Esophagus muscularis mucosa (tissue), 4 donors: ENCODE data around the gene PGAP3. TPM values are rescaled to one million over a fixed set of nuclear protein-coding genes. Genes with fewer than 3 reads are reported as not detected.

Experiments used
- DNase-seq: peaks from one replicate; pipeline ENCODE4 v3.0.0-alpha.2; 2017; ENCODE audit errors: extremely low spot score
- H3K27ac ChIP-seq, 4 donors: fragments of 200-600 bp; sonication (generic); replicated peaks in 1 of 4; 1 replicate in 3 of 4; 2 replicates in 1 of 4; pipeline ENCODE4 v1.5.1; 2016 to 2019; ENCODE audit warnings: mild to moderate bottlenecking in 1 of 4
- H3K27me3 ChIP-seq, 4 donors: fragments of 200-600 bp; sonication (generic); one replicate each; pipeline versions ENCODE4 v1.5.1 to v1.6.0; 2016 to 2019
- H3K36me3 ChIP-seq, 4 donors: fragments of 200-600 bp; sonication (generic); one replicate each; pipeline ENCODE4 v1.5.1; 2016 to 2019
- H3K4me1 ChIP-seq, 4 donors: fragments of 200-600 bp; sonication (generic); one replicate each; pipeline ENCODE4 v1.5.1; 2016 to 2019
- H3K4me3 ChIP-seq, 4 donors: fragments of 200-600 bp; sonication (generic); 1 replicate in 2 of 4; 2 replicates in 2 of 4; pipeline ENCODE4 v1.5.1; 2016 to 2019; ENCODE audit warnings: mild to moderate bottlenecking in 4 of 4, moderate library complexity in 1 of 4
- H3K9me3 ChIP-seq, 4 donors: fragments of 200-600 bp; sonication (generic); 1 replicate in 3 of 4; 2 replicates in 1 of 4; pipeline ENCODE4 v1.5.1; 2016 to 2019
- EP300 ChIP-seq: sonication (generic); formaldehyde crosslinking; IDR thresholded peaks from one replicate; pipeline ENCODE4 v1.6.1; 2017; ENCODE audit warnings: antibody characterized with exemption
- POLR2A ChIP-seq: fragments of 450-650 bp; IDR thresholded peaks from one replicate; pipeline ENCODE4 v1.6.1; 2017; ENCODE audit warnings: antibody characterized with exemption, moderate library complexity, mild to moderate bottlenecking, low read depth
- POLR2AphosphoS5 ChIP-seq, 2 donors: sonication (generic); formaldehyde crosslinking; IDR thresholded peaks; one replicate each; pipeline ENCODE4 v1.6.1; 2017; ENCODE audit warnings: antibody characterized with exemption in 2 of 2
- WGBS: methylation state at CpG from one replicate; pipeline ENCODE4 v1.1.5; 2018; 5-methylcytosine and 5-hydroxymethylcytosine counted together
- intact Hi-C: fragments of 100-400 bp; cut with DNase I; formaldehyde crosslinking; loops from one replicate; pipeline ENCODE4 v1.15.1; 2023
- total RNA-seq, 4 donors: library from RNA; depleted of rRNA; stranded (reverse); fragments of >200 nt; gene quantifications; one replicate each; pipeline versions ENCODE4 v1.1.0 to v1.2.1, GENCODE V29; 2016
- TF ChIP-seq, protein P1 (sequence below), 3 experiments: fragments of 200-600 bp in 2 of 3; fragments of 450-650 bp in 1 of 3; sonication (generic) in 2 of 3; IDR thresholded peaks; one replicate each; pipeline ENCODE4 v1.5.1; 2017 to 2019; ENCODE audit warnings: antibody characterized with exemption in 3 of 3, mild to moderate bottlenecking in 2 of 3, moderate library complexity in 1 of 3

PGAP3 gene
- total RNA-seq, 4 donors from 2014 or later: 6.2 to 9.4 (median 8.5) TPM

DNA sequence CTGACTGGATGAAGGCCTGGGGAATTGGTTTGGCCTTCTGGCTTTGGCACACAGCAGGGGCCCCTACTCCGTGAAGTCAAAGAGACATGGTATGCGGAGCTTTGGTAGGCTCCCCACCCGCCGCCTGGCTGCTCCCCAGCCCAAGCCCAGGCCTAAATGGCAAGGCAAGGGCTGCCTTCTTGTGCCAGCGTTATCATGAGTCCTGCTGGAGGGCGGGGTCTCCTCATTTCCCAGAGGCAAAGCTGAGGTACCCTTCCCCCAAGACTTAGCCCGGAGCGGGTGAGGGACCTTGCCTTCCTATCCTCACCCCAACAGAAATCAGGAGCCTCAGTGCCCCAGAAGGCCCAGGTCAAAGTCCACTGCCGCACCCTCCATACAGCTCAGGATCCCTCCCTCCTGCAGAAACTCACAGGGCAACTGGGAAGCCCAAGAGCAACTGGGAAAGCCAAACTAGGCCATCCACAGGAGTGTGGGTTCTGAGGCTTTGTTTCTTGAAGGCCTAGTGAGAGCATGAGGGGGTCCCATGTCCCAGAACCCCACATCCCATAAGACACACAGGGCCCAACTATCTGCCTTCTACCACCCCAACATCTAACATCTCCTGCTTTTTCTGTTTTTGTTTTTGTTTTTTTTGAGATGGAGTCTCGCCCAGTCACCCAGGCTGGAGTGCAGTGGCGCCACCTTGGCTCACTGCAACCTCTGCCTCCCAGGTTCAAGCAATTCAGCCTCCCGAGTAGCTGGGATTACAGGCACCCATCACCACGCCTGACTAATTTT, 9.3 kb downstream of the PGAP3 start:
- Histone ChIP-seq H3K27me3 (no peaks in the 10 kb centered on the region), H3K9me3 (no peaks in the 10 kb centered on the region), H3K27ac (peak overlapping the region; percentile 33 to 67 (median 59)), H3K4me1 (peaks cover 32 to 50% (median 38%) of the 10 kb centered on the region in 4 donors), H3K36me3 (peaks cover 0 to 46% (median 17%) of the 10 kb centered on the region in 4 donors), H3K4me3 (no peak overlapping the region)
- TF ChIP-seq, protein P1, sequence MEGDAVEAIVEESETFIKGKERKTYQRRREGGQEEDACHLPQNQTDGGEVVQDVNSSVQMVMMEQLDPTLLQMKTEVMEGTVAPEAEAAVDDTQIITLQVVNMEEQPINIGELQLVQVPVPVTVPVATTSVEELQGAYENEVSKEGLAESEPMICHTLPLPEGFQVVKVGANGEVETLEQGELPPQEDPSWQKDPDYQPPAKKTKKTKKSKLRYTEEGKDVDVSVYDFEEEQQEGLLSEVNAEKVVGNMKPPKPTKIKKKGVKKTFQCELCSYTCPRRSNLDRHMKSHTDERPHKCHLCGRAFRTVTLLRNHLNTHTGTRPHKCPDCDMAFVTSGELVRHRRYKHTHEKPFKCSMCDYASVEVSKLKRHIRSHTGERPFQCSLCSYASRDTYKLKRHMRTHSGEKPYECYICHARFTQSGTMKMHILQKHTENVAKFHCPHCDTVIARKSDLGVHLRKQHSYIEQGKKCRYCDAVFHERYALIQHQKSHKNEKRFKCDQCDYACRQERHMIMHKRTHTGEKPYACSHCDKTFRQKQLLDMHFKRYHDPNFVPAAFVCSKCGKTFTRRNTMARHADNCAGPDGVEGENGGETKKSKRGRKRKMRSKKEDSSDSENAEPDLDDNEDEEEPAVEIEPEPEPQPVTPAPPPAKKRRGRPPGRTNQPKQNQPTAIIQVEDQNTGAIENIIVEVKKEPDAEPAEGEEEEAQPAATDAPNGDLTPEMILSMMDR (IDR thresholded peaks at IDR 0.05): no peak
- no peak for TF ChIP-seq EP300
- no peak for TF ChIP-seq POLR2AphosphoS5 (IDR thresholded peaks at IDR 0.05)
- no peak for TF ChIP-seq POLR2A
- intact Hi-C loops: no loop called here
- WGBS: 85% methylated on average over 11 of the region's 13 CpGs
- DNase-seq: no peak

DNA sequence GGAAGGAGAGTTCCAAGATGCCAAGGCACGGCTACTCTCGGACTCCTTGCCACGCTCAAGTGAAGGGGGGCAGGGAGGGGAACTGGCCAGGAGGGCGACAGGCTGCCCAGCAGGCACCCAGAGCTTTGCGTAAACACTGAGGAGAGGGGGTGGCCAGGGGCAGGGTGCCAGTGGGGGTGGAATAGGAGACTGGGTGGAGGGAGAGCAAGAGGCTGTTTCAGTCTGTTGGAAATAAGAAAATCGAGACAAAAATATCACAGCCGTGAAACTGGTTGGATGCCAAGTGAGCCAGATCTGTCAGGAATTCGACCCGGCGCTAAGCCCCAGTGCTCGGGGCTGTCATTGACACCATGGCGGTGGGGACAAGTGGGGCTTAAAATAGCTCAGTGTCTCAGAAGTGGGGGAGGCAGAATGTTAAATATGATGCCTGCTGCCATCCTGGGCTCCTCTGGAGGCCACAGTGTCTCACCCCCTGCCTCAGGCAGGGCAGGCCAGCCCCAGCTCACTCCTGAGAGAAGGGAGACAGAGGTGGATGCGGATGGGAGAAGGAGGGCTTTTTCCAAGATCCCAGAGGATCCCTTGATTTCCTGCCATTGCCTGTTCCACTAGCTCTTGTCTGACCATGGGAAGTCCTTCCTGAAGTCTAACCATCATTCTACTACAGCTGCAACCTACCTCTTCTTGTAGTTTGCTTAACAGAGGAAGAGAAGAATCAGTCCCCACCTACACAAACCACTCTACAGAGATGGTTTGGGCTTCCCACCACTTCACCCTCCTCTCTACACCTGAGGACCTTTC, 10.1 kb downstream of the PGAP3 start:
- Histone ChIP-seq H3K4me1 (peaks cover 32 to 50% (median 38%) of the 10 kb centered on the region in 4 donors), H3K27ac (peak overlapping the region; percentile 33 to 67 (median 59)), H3K36me3 (peaks cover 0 to 38% (median 9%) of the 10 kb centered on the region in 4 donors), H3K9me3 (no peaks in the 10 kb centered on the region), H3K4me3 (peak overlapping the region in 1 of 4 donors; percentile 8), H3K27me3 (no peaks in the 10 kb centered on the region)
- DNase-seq: no peak
- 36% methylated on average over 13 of the region's 13 CpGs for WGBS
- TF ChIP-seq POLR2AphosphoS5 (IDR thresholded peaks at IDR 0.05): no peak
- no peak for TF ChIP-seq EP300
- TF ChIP-seq, protein P1 (IDR thresholded peaks at IDR 0.05): no peak
- TF ChIP-seq POLR2A: no peak
- intact Hi-C loops: no loop called here

DNA sequence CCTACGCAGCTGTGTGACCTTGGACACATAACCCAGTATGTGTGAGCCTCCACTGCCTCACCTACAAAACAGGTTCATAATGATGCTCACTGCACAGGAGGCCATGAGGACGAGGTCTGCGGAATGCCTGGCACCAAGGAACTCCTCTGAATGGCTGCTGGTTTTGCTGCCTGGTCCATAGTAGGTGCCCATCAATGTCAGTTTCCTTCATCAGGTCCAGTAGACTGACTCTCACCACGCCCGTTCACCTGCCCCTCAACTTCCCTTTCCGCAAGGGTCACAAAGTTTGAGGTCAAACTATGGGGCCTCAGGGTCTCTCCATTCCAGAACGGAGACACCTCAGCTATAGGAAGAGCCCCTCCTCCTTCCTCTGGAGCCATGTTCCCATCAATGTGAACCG, 10.8 kb downstream of the PGAP3 start:
- intact Hi-C loops: no loop called here
- H3K4me1 ChIP-seq: peaks cover 32 to 51% (median 40%) of the 10 kb centered on the region in 4 donors
- H3K4me3 ChIP-seq: no peak overlapping the region
- no peaks in the 10 kb centered on the region for H3K9me3 ChIP-seq
- peak overlapping the region; percentile 33 to 67 (median 59) for H3K27ac ChIP-seq
- 56% methylated on average over 5 of the region's 8 CpGs for WGBS
- TF ChIP-seq, protein P1 (IDR thresholded peaks at IDR 0.05): no peak
- no peak for TF ChIP-seq EP300
- no peak for TF ChIP-seq POLR2AphosphoS5 (IDR thresholded peaks at IDR 0.05)
- TF ChIP-seq POLR2A: no peak
- no peak for DNase-seq
- H3K27me3 ChIP-seq: peaks cover 0 to 3% (median 0%) of the 10 kb centered on the region in 4 donors
- peaks cover 0 to 34% (median 7%) of the 10 kb centered on the region in 4 donors for H3K36me3 ChIP-seq

DNA sequence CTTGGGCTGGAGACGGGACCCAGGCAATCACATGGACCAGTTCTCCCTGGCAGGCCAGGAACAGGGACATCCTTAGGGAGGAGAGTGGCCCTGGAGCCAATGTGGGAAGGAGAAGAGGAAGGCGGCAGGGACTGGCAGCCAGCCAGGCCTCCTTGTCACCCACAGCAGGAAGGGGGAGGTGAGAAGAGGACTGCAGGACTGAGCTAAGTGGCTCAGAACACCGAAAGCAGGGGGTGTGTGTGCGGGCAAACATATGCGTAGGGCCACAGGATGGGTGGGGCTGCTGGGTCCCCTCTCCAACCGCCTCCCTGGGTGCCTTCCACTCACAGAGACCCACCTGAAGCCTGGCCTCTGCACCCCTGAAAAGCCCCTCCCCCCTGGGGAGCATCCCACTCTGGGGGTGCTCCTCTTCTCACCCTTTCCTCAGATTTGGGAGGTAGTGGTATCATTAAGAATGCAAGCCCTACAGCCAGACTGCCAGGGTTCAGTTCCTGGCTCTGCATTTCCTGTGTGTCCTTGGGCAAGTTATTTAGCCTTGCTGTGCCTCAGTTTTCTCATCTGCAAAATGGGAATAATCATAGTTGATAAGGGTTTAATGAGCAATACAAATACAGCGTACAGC, 11.5 kb downstream of the PGAP3 start:
- Histone ChIP-seq H3K27me3 (peaks cover 0 to 11% (median under 1%) of the 10 kb centered on the region in 4 donors), H3K27ac (no peak overlapping the region), H3K4me1 (peaks cover 39 to 57% (median 47%) of the 10 kb centered on the region in 4 donors), H3K36me3 (peaks cover 0 to 29% (median 5%) of the 10 kb centered on the region in 4 donors), H3K9me3 (no peaks in the 10 kb centered on the region), H3K4me3 (no peak overlapping the region)
- intact Hi-C loops: no loop called here
- WGBS: 65% methylated on average over 5 of the region's 7 CpGs
- DNase-seq: no peak
- TF ChIP-seq POLR2AphosphoS5 (IDR thresholded peaks at IDR 0.05) (no peak), POLR2A (no peak), EP300 (no peak)
- TF ChIP-seq, protein P1 (IDR thresholded peaks at IDR 0.05): no peak
